ELF-1 (cell line): ENCODE data around the gene PPP2R1A.
A peak's percentile ranks its signal among the peaks of the same experiment; 100 is the strongest.
"Not testable (repeated sequence)": the region's sequence is repeated elsewhere in the genome, so short reads cannot be mapped to it uniquely, and the experiment has no call there.

ENCODE experiments used
- DNase-seq: peaks from one replicate; pipeline ENCODE4 v3.0.0-alpha.2; 2016; ENCODE audit warnings: low read depth, low spot score

PPP2R1A gene

DNA sequence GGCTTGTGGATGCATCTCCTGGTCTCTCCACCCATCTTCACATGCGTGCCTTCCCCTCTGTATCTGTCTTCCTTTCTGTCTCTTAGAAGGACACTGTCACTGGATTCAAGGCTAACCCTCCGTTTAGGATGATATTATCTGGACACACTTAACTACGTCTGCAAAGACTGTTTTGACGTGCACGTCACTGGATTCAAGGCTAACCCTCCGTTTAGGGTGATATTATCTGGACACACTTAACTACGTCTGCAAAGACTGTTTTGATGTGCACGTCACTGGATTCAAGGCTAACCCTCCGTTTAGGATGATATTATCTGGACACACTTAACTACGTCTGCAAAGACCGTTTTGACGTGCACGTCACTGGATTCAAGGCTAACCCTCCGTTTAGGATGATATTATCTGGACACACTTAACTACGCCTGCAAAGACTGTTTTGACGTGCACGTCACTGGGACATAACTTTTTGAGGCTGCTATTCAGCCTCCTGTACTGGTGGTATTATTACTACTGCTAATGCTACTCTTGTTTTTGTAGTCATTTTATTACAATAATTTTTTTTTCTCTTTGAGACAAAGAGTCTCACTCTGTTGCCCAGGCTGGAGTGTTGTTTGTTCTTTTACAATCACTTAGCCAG lies 11.0 kb downstream of the PPP2R1A start:
- not testable (repeated sequence) for DNase-seq

DNA sequence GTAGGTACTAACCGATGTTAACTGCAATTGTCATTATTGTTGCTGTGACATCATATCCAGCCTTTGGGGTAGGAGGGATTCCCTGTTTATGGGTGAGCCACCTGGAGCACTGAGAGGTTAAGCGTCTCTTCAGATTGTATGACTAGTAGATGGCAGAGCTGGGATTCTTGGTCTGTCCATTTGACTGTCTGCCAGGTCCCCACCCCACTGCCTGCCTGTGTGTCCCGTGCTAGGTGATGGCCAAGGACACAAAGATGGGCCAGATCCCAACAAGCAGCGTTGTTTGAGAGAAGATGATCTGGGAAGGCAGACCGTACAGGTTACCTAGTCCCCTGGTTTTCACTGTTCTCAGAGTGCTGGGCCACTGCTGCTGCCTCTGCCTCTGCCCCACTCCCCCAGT lies 16.6 kb downstream of the PPP2R1A start:
- no peak for DNase-seq

GRCh38 chr19:52211203-52211602 lies 21.4 kb downstream of the PPP2R1A start:
- DNase-seq: no peak

DNA sequence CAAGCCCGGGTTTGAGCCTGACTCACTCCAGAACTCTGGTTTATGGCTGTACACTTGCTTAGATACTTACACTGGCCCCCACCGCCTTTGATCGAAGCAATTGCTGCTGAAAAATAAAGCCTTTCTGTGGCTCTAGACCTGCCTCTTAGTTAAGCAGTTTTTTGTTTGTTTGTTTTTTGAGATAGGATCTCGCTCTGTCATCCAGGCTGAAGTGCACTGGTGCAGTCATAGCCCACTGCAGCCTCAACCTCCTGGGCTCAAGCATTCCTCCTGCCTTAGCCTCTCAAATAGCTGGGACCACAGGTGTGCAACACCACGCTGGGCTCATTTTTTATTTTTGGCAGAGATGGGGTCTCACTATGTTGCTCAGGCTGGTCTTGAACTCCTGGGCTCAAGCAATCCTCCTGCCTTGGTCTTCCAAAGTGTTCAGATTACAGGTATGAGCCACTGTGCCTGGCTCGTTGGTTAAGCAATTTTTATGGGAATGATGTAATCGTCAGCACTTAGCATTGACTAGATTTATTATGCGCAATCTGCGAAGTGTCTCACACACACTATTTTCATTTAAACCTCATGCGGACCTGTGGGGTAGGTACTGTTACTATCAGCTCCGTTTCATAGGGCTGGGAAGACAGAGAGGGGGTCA lies 22.2 kb downstream of the PPP2R1A start:
- no peak for DNase-seq

DNA sequence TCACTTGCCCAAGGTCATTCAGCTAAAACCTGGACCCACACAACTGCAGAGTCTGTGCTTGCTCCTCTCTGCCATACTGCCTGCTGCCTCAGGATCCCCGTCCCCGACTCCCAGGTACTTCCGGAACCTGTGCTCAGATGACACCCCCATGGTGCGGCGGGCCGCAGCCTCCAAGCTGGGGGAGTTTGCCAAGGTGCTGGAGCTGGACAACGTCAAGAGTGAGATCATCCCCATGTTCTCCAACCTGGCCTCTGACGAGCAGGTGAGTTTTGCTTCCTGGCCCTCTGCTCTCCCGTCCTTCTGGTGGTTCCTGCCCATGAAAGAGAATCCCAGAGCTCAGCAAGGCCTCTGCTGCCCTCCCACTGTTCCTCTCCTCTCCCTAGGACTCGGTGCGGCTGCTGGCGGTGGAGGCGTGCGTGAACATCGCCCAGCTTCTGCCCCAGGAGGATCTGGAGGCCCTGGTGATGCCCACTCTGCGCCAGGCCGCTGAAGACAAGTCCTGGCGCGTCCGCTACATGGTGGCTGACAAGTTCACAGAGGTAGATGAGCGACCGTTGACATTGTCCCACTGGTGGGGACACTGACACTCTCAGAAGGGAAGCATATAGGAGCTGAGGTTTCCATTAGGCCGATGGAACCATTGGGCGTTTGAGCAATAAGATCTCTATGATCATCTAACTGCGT lies 22.9 kb downstream of the PPP2R1A start:
- DNase-seq: no peak

GRCh38 chr19:52214241-52214640 lies 24.4 kb downstream of the PPP2R1A start:
- DNase-seq: no peak

- no peak for DNase-seq
These were observed 26.5 kb downstream of the PPP2R1A start for GRCh38 chr19:52216401-52216800.

DNA sequence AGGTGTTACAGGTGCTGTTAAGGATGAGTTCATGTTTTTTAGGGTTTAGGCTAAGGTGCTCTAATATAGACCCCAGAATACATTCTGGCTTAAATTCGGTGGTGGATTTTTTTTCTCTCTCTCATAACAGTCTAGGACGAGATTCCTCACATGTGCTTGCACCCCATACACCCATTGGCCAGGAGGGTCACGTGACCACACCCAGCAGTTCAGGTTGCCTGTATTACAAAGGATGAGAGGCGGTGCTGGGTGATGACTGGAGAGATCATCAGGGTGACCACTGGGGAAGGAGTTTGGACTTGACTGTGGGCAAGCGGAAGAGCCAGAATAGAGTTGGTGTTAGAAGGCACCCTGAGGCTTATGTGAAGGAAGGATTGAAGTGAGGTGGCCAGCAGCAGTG lies 27.7 kb downstream of the PPP2R1A start:
- DNase-seq: no peak

DNA sequence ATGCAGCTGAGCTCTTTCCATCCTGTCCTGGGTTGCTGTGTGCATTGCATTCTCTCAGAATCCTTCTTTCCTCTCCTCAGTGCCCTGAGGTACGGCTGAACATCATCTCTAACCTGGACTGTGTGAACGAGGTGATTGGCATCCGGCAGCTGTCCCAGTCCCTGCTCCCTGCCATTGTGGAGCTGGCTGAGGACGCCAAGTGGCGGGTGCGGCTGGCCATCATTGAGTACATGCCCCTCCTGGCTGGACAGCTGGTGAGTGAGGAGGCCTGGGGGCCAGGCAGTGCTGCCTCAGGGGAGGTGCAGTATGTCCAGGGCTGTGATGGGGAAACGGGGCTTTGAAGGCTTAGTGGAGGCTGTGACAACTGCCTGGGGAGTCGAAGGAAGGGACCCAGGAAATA lies 29.8 kb downstream of the PPP2R1A start:
- DNase-seq: no peak

DNA sequence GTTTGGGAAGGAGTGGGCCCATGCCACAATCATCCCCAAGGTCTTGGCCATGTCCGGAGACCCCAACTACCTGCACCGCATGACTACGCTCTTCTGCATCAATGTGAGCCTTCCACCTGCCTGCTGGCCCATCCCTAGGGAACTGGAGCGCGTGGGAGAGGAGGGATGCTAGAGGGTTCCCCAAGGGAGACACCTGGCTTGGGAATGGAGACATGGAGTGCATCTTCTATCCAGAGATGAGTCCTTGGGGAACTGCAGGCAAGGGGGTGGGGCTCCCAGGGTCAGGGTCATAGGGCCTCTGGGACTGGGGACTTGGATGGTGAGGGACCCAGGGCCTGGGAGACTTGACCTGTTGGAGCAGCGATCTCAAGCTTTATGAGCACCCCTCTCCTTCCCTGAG lies 31.2 kb downstream of the PPP2R1A start:
- no peak for DNase-seq

DNA sequence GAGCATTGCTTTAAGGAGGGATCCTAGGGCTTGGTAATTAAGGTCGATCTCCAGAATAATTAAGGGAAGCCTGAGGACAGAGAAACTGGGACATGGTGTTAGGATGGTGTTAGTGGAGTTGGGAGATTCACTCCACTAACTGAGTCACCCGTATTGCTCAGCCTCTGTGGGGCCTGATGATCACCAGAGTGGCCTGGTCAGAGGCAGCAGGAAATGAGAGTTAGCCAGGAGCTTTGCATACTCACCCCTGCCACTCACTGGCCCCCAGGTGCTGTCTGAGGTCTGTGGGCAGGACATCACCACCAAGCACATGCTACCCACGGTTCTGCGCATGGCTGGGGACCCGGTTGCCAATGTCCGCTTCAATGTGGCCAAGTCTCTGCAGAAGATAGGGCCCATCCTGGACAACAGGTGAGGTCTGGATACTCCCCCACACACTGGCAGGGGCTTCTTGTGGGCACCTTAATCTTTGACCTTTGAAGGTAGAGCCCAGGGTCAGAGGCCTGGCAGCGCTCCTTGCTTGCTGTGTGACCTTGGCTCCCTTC lies 32.1 kb downstream of the PPP2R1A start:
- no peak for DNase-seq

- DNase-seq: no peak
These were observed 34.4 kb downstream of the PPP2R1A start for GRCh38 chr19:52224211-52224610.

DNA sequence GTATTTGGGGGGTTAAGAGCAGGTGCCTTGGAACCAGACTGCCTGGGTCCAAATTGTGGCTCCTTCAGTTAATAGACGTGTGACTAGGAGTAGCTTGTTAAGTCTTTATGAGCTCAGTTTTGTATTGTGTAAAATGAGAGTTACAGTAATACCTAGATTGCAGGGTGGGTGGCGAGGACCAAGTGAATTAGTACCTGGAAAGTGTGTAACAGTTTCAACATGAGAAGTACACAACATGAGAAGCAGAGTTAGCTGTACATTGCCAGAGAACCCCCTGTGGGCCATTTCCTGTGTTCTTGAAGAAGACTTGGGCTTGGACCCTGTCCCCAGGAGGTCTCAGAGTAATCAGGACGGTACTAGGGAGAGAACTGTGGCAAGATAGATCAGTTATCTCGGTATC lies 36.8 kb downstream of the PPP2R1A start:
- no peak for DNase-seq

DNA sequence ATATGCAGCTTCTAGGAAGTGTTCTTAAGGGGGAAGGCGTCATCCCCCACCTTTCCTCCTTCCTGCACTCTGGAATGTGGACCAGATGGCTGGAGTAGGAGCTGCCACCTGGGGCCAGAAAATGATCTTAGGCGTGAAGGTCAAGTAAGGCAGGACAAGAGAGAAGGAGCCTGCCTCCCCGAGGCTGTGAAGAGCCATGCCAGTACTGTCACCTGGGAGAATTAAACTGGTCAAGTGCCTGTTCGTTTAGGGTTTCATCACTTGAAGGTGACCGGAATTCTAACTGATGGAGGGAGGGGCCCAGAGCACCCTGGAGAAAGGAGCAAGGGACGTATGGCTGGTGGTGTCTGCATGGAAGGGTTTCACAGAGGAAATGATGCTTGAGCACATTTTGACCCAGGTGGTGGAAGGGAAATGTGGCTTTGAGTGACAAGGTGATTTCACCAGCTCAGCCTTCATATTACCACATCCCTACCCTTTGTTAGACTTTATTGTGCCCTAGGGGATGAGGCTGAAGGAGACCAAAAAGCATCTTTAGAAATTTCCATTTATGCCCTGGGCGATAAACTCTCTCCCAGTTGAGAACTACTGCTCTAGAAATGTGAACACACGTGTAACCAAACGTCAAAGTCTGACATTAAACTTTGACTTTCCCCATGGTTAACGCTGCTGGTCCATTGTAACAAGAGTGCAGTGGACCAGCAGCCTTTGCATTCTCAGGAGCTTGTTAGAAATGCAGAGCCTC lies 37.5 kb downstream of the PPP2R1A start:
- DNase-seq: no peak

DNA sequence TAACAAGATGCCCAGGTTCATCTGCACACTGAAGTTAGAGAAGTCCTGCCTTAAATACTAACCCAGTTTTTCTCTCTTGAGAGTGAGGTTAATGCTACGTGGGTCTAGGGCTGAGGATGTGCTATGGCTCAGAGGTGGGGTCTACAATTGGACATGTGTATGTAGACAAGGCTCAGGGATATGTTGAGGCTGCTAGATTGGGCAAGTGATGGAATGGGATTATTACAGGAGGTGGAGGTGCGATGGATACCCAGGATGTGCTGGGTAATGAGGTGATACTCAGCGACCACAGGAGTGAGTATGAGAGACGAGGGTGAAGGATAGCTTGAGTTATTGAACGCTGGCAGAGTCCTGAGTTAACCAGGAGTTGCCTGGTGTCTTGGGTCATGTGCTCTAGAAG lies 38.1 kb downstream of the PPP2R1A start:
- DNase-seq: no peak

- no peak for DNase-seq
These were observed 39.7 kb downstream of the PPP2R1A start for GRCh38 chr19:52229524-52229923.

DNA sequence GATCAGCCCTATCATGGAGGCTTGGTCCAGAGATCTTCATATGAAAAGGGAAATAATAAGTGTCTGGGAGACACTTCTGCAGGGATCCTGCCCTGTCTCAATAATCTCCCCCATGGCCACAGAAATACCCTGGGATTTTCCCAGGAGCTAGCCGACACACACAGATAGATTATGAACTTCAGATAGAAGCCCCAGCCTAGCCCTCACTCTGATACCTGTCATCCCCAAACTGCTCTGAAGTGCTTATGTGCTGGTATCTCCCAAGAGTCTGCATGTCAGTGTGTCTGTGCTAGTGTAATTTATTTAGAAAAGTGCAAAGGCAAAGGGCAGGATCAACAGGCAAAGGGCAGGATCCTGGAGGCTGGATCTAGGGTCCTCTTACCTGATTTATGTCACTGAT lies 40.8 kb downstream of the PPP2R1A start:
- DNase-seq: no peak

- DNase-seq: peak; percentile 9
These were observed 41.5 kb downstream of the PPP2R1A start for GRCh38 chr19:52231154-52231910.

GRCh38 chr19:52234406-52234805 lies 44.6 kb downstream of the PPP2R1A start:
- DNase-seq: no peak

DNA sequence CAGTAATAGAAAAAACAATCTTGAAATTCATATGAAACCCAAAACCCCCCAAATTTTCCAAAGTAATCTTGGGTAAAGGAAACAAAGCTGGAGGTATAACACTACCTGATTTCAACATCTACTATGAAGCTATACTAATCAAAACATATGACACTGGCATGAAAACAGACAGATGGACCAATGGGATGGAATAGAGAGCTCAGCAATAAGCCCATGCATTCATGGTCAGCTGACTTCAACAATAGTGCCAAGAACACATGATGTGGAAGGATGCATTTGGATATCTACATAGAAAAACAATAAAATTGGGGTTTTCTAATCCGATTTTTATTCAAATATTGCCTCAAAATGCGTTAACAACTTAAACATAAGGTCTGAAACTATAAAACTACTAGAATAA lies 47.3 kb downstream of the PPP2R1A start:
- DNase-seq: no peak

DNA sequence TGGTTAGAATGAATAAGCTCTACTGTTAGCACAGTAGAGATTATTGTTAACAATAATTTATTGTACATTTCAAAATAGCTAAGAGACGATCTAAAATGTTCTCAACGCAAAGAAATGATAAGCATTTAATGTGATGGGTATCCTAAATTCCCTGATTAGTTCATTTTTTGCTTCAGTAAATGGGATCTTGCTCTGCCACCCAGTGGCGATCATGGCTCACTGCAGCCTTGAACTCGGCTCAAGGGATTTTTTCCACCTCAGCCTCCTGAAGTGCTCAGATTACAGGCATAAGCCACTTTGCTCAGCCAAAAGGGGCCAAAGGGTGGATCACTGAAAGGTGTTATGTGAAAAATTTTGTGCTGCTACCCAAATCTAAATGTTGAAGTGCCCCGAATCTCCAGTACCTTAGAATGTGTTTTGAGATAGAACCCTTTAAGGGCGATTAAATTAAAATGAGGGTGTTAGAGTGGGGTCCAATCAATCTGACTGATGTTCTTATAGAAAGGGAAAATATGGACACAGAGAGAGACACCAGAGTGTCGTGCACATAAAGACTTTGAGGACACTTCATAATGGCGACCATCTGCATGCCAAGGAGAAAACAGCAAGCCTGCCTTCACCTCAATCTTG lies 48.0 kb downstream of the PPP2R1A start:
- peak; percentile 76 for DNase-seq
